ENCODE measurements around the gene DMRT2.

GRCh38 chr9:1031951-1032601 lies 18.1 kb upstream of the DMRT2 start:
- TF ChIP-seq REST (tag by site-specific recombination; IDR thresholded peaks at IDR 0.05) (no peak), CTCF (tag by site-specific recombination; IDR thresholded peaks at IDR 0.05) (no peak), YY1 (tag by site-specific recombination; IDR thresholded peaks at IDR 0.05) (no peak), KLF16 (tag by site-specific recombination; IDR thresholded peaks at IDR 0.05) (no peak)
